COR-L47 (cell line): ENCODE results near the gene IGF1R.
A peak's percentile ranks its signal among the peaks of the same experiment; 100 is the strongest.

Experiments
- DNase-seq: peaks from one replicate; lab custom pipeline; 2025; lab: John Stamatoyannopoulos, UW

The IGF1R gene

DNA sequence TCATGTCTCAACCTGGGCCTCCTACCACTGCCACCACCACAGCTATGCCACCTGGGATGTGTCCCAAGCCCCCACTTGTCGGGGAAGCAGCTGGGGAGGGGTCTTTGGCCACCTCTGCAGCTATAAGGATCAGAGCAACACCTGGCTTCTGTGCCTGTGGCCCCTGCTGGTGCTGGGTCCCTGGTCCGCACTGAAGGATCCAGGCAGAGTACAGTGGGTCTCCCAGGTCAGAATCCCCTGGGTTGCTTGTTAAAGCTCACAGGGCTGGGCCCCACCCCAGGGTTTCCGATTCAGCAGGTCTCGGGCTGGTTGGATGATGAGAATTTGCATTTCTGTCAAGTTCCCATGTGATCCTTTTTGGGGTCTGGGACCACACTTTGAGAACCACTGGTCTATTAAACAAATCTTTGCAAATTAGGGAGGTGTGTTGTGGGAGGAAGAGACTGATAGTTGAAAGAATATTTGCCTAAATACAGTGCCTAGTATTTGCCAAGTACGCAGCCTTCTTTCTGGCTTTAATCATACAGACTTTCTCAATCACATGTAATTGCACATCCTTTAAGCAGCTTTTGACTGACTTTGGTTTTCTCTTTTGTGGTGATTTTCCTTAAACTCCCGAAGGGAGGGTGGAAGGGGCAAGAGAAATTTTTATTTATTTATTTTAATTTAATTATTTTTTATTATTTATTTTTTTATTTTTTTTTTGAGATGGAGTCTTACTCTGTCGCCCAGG is 127.3 kb downstream of the IGF1R start:
- DNase-seq = no peak

DNA sequence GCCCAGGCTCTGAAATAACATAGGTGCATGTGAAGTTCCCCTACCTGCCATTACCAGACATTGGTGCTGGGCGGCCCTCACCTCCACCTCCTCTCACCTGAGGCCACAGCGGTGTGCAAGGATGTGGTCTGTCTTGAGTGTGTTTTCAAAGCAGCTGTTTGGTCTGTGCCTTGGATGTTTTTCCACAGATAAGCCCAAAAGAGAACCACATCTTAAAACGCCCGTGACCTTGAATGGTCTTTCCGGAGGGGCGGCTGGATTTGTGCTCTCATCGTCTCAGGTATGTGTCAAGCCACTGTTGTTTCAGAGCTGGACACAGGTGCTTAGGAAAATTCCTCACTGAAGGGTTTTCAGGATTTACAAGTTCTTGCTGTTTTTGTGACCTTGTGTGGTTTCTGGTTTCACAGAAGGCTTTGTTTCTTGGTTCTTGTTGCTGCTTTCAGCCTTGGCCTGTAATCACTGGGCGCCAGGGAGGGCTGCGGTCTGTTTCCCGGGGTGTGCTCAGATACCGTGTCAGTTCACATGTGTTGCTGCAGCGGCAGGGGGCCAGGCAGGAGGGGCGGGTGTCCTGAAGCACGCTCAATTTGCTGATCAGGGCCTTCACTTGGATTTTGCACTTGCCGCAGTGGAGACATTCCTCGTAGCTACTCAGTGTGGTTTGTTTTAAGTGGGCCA is 128.4 kb downstream of the IGF1R start:
- DNase-seq = peak; percentile 57

- no peak for DNase-seq
These were observed 129.1 kb downstream of the IGF1R start for GRCh38 chr15:98777426-98777825.

- DNase-seq = no peak
These were observed 130.1 kb downstream of the IGF1R start for GRCh38 chr15:98778263-98778959.

DNA sequence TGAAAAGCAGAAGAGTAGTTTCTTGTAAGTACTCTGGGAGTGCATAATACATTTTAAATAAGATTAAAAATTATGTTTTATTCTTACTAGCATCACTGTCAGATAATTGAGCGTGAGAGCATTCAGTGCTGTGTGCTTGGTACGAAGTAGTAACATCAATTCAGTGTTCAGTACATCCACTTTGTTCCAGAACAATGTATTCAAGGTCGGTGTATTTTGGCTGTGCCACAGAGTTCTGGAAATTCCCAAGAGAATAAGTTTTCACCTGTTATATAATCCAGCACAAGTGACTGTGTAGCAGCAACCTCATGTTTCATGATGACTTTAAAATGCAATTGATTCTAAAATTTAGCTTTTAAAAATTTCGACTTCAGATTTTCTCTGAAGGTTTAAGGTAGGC is 130.6 kb downstream of the IGF1R start:
- no peak for DNase-seq

- DNase-seq = peak; percentile 58
These were observed 131.2 kb downstream of the IGF1R start for GRCh38 chr15:98779463-98780071.

DNA sequence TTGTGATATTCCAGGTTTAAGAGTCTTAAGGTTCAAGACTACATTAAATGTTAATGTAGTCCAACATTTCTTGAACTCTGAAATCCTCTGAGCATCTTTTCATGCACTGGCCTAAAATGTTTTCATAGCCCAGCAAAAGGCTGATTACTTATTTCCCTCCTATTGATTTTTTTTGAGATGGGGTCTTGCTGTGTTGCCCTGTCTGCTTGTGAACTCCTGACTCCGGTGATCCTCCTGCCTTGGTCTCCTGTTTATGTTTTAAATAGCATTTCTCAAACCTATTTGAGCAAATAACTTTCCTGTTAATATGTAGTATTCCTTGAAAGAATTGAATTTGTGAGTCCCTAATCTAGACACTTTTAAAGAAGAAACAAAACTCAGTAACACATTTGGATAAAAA is 133.5 kb downstream of the IGF1R start:
- no peak for DNase-seq

- no peak for DNase-seq
These were observed 134.5 kb downstream of the IGF1R start for GRCh38 chr15:98782801-98783200.

DNA sequence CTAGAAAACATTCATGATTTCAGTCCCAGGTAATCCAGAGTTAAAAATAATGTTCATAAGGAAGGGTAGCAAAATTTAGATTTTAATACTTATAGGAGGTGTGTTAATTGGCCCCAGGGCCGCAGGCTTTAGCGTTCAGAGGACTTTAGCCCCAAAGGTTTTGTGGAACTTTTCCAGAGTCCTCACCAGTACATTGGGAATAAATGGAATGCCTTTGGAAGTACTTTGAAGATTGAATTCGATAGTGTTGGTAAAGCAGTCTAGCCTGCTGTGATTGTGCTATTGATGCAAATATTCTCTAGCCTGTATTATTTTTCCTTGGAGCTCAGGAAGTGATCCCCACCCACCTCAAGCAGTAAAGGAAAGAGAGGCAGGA is 137.1 kb downstream of the IGF1R start:
- DNase-seq = no peak

- DNase-seq = peak; percentile 9
These were observed 137.7 kb downstream of the IGF1R start for GRCh38 chr15:98785807-98786621.

DNA sequence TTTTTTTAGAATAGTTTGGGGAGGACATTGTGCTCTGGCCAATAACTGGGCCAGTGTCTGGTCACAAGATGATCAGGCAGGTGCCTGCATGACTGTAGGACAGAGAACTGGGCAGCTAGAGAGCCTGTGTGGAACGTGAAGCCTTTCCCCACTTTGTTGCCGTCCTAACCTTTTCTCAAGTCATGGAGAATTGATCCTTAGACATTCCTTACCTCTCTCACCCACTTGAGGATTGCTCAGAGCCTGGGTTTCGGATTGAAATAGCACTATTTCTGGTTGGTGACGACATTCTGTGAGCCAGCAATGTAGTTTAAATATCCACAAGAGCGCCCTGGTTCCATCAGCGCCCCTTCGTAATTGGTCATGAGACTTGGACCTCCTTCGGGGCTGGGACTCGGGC is 138.4 kb downstream of the IGF1R start:
- no peak for DNase-seq

DNA sequence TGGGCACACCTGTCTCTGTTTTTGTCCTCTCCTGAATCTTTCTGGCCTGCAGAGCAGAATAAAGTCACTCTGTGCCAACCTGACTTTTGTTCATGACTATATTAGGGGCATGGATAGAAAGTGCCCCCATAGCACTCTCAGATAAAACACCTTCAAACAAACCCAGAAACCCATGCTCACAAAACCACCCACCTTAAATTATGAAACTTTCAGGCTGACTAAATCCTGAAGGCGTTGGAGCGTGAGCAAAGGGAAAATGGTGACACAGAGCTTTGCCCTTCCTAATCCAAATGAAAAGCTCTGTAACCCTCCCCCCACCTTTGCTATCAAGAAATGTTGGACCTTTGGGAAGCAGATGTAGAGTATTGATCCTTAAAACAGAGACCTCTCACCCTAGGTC is 138.9 kb downstream of the IGF1R start:
- DNase-seq = no peak

GRCh38 chr15:98787936-98788757 is 139.8 kb downstream of the IGF1R start:
- no peak for DNase-seq

- DNase-seq = no peak
These were observed 140.7 kb downstream of the IGF1R start for GRCh38 chr15:98789020-98789419.

DNA sequence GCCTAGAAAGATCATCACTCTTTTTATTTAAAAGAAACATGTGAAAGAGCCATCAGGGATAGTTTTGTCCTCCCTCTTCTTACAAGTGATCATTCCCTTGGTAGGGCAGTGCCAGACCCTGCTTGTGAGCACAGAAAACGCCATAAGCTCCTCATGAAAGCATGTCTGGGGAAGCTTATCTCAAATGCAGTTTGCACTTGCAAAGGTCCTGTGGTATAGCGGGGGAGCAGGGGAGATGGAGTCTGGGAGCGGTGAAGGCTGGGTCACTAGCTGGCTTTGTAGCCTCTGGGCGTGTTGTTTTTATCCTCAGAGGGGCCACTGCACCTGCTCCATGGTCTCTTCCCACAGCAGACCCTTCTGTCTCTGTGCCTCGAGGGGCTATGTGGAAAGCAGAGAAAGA is 141.9 kb downstream of the IGF1R start:
- DNase-seq = no peak

DNA sequence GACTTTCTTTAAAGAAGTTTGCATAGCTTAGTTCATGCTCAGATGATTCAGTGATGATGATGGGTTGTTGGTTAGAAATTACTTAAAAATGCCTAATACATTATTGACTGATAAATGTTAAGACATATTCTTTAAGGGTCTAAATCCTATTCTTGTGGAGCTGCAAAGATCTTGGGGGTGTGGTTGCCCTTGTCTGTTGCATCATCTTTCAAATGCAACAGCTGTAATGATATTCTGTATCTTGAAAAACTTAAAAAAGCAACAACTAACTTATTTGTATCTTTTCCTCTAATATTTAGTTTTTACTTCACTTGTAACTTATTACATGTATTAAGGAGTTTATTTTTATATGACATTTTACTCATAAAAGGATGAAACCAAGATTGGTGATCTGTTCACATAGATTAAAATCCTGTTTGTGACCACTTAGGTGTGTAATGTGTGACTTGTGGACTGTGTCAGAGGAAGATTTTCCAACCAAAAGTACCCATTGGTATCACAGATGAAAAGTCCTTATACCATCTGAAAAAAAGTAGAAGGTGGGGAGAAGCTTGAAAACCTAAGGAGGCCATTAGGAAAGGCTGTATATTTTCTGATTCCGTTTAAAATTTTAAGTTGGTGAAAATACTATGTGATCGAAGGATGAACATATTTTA is 142.8 kb downstream of the IGF1R start:
- no peak for DNase-seq

DNA sequence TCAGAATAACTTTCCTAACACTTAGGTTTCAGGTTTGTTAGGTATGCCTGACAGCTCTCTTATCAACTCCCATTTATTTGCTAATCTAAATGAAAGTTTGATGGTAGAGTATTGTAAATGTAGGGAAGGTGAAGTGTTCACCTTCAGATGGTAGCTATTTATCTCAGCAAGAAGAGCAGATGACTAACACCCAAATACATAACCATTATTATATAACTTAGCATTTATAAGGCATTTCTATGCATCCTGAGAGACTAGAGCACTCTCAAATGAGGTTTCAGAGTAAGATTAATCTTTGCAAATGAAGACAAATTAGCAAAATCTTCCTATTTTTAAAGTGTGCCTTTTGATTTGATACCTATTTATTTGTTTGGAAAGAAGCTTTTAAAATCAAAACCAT is 143.8 kb downstream of the IGF1R start:
- no peak for DNase-seq

GRCh38 chr15:98794211-98794610 is 145.9 kb downstream of the IGF1R start:
- DNase-seq = peak; percentile 67

DNA sequence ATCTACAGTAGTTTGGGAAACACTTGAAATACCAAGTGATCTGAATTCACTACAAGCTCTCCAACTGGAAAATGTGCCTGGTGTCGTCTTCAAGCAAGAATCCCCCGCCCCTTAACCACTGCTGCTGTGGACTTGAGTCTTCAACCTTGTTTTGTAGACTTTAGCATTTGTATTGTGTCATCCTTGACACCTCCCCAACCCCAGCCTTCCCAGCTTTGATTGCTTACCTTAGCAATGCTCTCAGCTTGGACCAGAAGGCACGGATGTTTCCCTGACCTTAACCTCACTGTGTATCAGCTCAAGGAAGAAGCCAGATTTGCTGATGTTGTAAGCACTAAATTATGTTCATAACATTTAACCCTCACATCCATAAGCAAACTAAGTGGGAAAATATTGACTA is 146.4 kb downstream of the IGF1R start:
- no peak for DNase-seq

DNA sequence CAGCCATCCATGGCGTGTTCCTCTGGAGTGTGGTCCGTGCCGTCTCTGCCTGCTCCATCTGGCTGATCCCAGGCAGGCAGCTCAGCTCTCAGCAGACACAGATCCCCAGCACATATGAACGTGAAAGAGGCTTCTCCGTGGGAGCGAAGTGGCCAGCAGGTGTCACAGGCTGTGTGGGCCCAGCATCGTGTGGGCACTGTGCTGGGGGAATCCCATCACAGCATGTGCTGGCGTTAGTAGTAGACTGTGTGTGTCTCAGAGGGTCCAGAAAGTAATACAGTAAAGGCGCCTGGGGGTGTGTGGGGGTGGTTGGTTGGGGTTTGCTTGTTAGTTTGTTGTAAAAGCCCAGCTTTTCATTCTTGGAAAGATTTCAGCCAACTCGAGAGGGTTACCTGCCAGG is 147.6 kb downstream of the IGF1R start:
- DNase-seq = no peak
